NB4 (cell line): ENCODE measurements around the gene PLEKHG4B.

Source experiments
- DNase-seq: peaks from one replicate; pipeline ENCODE4 v3.0.0; 2010; ENCODE audit warnings: low read depth
- H3K4me3 ChIP-seq: one replicate; pipeline ENCODE4 v1.5.1; 2011; ENCODE audit warnings: mild to moderate bottlenecking, low read depth, low read length, moderate library complexity
- MYC ChIP-seq: IDR thresholded peaks from 2 replicates; pipeline ENCODE4 v1.6.1; 2011; ENCODE audit warnings: low read depth, low read length
- POLR2A ChIP-seq: IDR thresholded peaks from 2 replicates; pipeline ENCODE4 v1.6.1; 2011; ENCODE audit warnings: mild to moderate bottlenecking; ENCODE audit not compliant: insufficient read length; ENCODE audit errors: extremely low read depth
- TF ChIP-seq, protein P1 (sequence below): IDR thresholded peaks from 2 replicates; pipeline ENCODE4 v1.6.1; 2011; ENCODE audit warnings: low read depth, low read length
- TF ChIP-seq, protein P2 (sequence below): IDR thresholded peaks from one replicate; pipeline ENCODE4 v1.5.1; 2012; ENCODE audit warnings: low read depth, low read length

PLEKHG4B gene

DNA sequence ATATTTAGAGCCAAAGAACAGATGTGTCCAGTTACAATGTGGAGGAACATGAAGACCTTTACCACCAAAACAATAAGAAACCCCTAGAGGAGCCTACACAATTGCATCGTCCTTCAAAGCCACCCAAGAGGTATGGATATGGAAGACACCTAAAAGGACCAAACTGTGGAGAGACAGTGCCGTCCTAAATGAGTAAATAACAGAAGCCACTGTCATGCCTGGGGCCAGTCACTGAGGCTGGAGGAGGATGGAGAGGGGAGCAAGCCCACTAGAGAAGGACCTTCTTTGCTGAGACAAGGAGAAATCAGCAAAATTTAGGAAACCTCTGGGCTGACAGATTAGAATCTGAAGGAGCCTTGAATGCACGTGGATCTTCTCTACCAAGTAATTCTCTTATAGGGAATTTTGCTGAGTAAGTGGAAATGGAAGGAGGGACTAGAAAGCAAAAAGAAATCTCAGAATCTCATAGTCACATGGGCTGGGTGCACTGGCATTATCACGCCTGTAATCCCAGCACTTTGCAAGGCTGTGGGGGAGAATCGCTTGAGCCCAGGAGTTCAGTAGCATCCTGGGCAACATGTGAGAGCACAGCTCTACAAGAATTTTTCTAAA is 27.6 kb downstream of the PLEKHG4B start:
- TF ChIP-seq, protein P1, sequence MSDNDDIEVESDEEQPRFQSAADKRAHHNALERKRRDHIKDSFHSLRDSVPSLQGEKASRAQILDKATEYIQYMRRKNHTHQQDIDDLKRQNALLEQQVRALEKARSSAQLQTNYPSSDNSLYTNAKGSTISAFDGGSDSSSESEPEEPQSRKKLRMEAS, result no peak
- no peak for TF ChIP-seq POLR2A
- TF ChIP-seq MYC, result no peak
- TF ChIP-seq, protein P2, sequence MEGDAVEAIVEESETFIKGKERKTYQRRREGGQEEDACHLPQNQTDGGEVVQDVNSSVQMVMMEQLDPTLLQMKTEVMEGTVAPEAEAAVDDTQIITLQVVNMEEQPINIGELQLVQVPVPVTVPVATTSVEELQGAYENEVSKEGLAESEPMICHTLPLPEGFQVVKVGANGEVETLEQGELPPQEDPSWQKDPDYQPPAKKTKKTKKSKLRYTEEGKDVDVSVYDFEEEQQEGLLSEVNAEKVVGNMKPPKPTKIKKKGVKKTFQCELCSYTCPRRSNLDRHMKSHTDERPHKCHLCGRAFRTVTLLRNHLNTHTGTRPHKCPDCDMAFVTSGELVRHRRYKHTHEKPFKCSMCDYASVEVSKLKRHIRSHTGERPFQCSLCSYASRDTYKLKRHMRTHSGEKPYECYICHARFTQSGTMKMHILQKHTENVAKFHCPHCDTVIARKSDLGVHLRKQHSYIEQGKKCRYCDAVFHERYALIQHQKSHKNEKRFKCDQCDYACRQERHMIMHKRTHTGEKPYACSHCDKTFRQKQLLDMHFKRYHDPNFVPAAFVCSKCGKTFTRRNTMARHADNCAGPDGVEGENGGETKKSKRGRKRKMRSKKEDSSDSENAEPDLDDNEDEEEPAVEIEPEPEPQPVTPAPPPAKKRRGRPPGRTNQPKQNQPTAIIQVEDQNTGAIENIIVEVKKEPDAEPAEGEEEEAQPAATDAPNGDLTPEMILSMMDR, result no peak
- no peak for DNase-seq
- H3K4me3 ChIP-seq, result no peak overlapping the region

DNA sequence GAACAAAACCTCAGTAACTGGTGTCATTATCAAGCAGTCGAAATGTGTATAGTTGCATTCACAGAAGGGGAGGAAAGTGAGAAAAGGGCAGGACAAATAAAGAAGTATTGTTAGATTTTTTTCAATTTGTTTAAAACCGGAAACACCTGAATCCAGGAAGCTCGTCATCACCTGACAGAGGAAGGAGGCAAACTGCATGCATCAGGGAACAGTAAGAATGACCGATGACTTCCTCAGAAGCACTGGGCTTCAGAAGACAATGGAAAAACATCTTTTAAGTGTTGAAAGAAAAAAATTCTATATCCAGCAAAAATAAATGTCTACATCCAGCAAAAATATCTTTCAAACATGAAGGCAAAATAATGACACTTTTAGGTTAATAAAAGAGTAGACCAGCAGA is 29.5 kb downstream of the PLEKHG4B start:
- TF ChIP-seq POLR2A (no peak), MYC (no peak)
- TF ChIP-seq, protein P1, result no peak
- TF ChIP-seq, protein P2, result no peak
- no peak overlapping the region for H3K4me3 ChIP-seq
- DNase-seq, result no peak

DNA sequence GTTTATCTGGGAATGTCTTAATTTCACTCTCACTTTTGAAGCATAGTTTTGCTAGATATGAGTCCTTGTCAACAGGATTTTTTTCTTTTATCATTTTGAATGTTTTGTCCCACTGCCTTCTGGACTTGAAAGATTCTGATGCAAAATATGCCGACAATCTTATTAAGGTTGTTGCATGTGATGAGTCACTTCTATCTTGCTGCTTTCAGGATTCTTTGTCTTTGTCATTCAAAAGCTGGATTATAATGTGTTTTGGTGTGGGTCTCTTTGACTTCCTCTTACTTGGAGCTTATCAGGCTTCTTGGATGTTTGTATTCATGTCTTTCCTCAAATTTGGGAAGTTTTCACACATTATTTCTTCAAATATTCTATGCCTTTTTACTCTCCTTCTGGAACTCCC is 33.8 kb downstream of the PLEKHG4B start:
- no peak for DNase-seq
- TF ChIP-seq, protein P2, result no peak
- TF ChIP-seq POLR2A, result no peak
- TF ChIP-seq, protein P1, result no peak
- no peak for TF ChIP-seq MYC
- H3K4me3 ChIP-seq, result no peak overlapping the region

DNA sequence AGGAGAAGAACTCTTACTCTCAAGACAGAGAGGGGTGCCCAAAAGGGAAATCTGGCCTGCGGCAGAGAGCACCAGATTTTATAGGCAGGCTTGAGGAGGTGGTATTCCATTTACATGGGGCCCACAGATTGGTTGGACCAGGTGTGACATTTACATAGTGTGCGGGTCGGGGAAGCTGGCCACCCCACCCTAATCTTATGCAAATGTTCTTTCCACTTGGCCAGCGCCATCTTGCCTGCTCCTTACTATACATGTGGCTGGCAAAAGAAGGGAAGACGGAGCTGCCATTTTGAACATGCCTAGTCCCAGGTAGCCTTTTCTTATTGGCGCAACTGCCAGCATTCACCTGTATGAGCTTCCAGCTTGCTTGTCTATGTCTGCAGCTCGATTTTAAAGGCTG is 34.8 kb downstream of the PLEKHG4B start:
- DNase-seq, result no peak

DNA sequence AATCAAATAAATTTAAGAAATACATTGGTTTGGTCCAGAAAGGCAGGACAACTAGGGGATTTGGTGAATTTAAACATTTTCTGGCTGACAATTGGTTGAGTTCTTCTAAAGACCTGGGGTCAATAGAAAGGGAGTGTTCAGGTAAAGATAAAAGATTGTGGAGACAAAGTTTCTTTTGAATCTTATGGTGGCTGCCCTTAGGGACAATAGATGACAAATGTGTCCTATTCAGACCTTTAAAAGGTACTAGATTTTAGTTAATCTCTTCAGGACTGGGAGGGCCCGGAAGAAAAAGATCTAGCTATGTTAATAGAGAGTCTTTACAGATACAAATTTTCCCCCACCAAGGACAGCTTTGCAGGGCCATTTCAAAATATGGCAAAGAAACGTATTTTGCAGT is 35.9 kb downstream of the PLEKHG4B start:
- no peak overlapping the region for H3K4me3 ChIP-seq
- TF ChIP-seq, protein P2, result no peak
- TF ChIP-seq, protein P1, result no peak
- TF ChIP-seq POLR2A (no peak), MYC (no peak)
- DNase-seq, result no peak

More for the DNA sequence above, 34.8 kb downstream of the PLEKHG4B start:
- no peak for TF ChIP-seq POLR2A
- TF ChIP-seq MYC, result no peak
- TF ChIP-seq, protein P1, result no peak
- TF ChIP-seq, protein P2, result no peak
- H3K4me3 ChIP-seq, result no peak overlapping the region
